ENCODE measurements around the gene CENPP.

The CENPP gene

DNA sequence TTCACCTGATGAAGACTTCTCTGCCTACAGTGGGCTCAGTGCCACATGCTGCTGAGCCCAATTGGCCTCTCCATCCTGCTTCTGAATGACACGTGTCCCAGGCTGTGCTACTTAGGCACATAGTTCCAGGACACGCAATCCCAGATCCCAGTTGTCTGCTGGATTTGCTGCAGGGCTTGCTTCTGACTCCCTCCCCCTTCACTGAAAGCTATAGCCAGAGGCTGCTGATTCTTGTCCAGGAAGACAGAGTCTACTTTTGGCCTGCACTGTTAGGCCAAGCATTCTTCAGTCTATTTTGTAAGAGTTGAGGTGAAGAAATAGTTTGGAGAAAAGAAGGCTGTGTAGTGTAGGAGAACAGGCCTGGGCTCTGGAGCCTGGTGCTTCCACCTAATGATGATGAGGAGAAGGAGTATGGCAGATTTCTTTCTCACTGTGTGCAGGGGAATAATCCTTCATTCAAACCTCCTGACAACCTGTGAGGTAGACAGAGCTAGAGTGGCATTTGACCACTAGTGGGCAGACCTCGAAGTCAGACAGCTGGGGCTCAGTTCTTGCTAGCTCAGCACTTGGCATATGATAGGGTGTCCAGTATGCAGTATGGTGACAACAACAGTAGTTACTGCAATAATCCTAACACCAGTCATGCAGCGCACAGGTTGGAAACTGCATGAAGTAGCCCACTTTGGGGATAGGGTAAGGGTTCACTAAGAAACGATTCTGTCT, 176.1 kb downstream of the CENPP start:
- Histone ChIP-seq H3K9me3 (replicated peaks; ENCODE audit: insufficient read depth, low read length) (no peaks in the 10 kb centered on the region), H2AFZ (ENCODE audit: low read length) (no peak overlapping the region), H3K27ac (ENCODE audit: low read length) (no peak overlapping the region), H3K9me2 (replicated peaks; ENCODE audit: insufficient read depth, low read length) (no peaks in the 10 kb centered on the region), H3K4me1 (ENCODE audit: low read length) (no peaks in the 10 kb centered on the region), H4K20me1 (ENCODE audit: insufficient read depth, low read length) (no peaks in the 10 kb centered on the region), H3K4me2 (ENCODE audit: low read depth, low read length) (no peak overlapping the region), H3K4me3 (ENCODE audit: low read length) (no peak overlapping the region), H3K9ac (ENCODE audit: low read length) (no peak overlapping the region), H3K36me3 (replicated peaks; ENCODE audit: insufficient read depth, low read length) (no peaks in the 10 kb centered on the region), H3K27me3 (replicated peaks; ENCODE audit: insufficient read depth, low read length) (no peaks in the 10 kb centered on the region), H3K79me2 (ENCODE audit: low read length) (no peaks in the 10 kb centered on the region), H3F3A (ENCODE audit: insufficient read depth, low read length) (no peaks in the 10 kb centered on the region)
- DNase-seq, result peak; percentile 43
- TF ChIP-seq EZH2phosphoT487 (IDR thresholded peaks at IDR 0.05; ENCODE audit: low read length) (no peak), EZH2 (optimal IDR thresholded peaks at IDR 0.05; ENCODE audit: low read depth, low read length) (no peak)
- TF ChIP-seq, protein P1, sequence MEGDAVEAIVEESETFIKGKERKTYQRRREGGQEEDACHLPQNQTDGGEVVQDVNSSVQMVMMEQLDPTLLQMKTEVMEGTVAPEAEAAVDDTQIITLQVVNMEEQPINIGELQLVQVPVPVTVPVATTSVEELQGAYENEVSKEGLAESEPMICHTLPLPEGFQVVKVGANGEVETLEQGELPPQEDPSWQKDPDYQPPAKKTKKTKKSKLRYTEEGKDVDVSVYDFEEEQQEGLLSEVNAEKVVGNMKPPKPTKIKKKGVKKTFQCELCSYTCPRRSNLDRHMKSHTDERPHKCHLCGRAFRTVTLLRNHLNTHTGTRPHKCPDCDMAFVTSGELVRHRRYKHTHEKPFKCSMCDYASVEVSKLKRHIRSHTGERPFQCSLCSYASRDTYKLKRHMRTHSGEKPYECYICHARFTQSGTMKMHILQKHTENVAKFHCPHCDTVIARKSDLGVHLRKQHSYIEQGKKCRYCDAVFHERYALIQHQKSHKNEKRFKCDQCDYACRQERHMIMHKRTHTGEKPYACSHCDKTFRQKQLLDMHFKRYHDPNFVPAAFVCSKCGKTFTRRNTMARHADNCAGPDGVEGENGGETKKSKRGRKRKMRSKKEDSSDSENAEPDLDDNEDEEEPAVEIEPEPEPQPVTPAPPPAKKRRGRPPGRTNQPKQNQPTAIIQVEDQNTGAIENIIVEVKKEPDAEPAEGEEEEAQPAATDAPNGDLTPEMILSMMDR (IDR thresholded peaks at IDR 0.05; ENCODE audit: low read length), result peak; percentile 61

DNA sequence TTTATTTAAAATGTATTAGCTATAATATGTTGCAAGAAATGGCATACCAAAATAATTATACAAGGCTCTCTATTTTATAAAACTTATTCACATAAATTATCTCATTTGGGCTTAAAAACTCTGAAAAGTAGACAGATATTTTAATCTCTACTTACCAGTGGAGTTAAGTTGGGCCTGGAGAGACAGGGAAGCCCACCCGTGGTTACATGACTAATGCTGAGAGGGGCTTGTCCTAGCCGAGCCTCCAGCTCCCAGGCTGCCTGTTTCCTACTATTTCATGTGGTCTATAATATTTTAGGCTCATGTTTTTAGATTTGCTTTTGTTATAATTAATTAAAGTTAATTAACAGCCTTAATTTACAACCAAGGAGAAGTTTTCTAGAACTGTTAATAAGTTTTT, 177.4 kb downstream of the CENPP start:
- H3K9me2 ChIP-seq (replicated peaks; ENCODE audit: insufficient read depth, low read length), result no peaks in the 10 kb centered on the region
- no peak overlapping the region for H3K4me3 ChIP-seq (ENCODE audit: low read length)
- H3K27ac ChIP-seq (ENCODE audit: low read length), result no peak overlapping the region
- no peaks in the 10 kb centered on the region for H3K36me3 ChIP-seq (replicated peaks; ENCODE audit: insufficient read depth, low read length)
- no peak overlapping the region for H2AFZ ChIP-seq (ENCODE audit: low read length)
- no peaks in the 10 kb centered on the region for H3K4me1 ChIP-seq (ENCODE audit: low read length)
- H3F3A ChIP-seq (ENCODE audit: insufficient read depth, low read length), result no peaks in the 10 kb centered on the region
- no peak overlapping the region for H3K4me2 ChIP-seq (ENCODE audit: low read depth, low read length)
- no peaks in the 10 kb centered on the region for H4K20me1 ChIP-seq (ENCODE audit: insufficient read depth, low read length)
- no peak for DNase-seq
- TF ChIP-seq, protein P1 (IDR thresholded peaks at IDR 0.05; ENCODE audit: low read length), result no peak
- no peak for TF ChIP-seq EZH2 (optimal IDR thresholded peaks at IDR 0.05; ENCODE audit: low read depth, low read length)
- TF ChIP-seq EZH2phosphoT487 (IDR thresholded peaks at IDR 0.05; ENCODE audit: low read length), result no peak
- H3K9ac ChIP-seq (ENCODE audit: low read length), result no peak overlapping the region
- no peaks in the 10 kb centered on the region for H3K9me3 ChIP-seq (replicated peaks; ENCODE audit: insufficient read depth, low read length)
- no peaks in the 10 kb centered on the region for H3K79me2 ChIP-seq (ENCODE audit: low read length)
- H3K27me3 ChIP-seq (replicated peaks; ENCODE audit: insufficient read depth, low read length), result no peaks in the 10 kb centered on the region

DNA sequence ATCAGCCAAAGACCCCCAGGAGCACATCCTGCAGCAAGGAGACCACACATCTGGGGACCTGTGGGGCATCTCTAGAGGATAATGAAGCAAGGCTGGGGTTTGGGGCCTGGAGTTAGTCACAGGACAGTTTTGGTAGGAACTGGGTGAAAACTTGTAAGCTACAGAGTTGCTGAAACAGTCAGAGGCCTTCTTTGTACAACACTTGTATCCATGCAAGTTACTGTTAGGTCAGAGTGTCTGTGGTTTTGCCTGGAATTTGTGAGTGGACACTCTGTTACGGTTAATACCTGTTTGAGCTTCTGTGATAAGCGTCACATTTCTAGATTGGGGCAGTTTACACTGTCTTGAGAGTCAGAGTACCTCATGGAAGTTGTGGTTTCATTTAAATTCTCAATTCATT, 179.1 kb downstream of the CENPP start:
- Histone ChIP-seq H3K4me2 (ENCODE audit: low read depth, low read length) (no peak overlapping the region), H3K9ac (ENCODE audit: low read length) (no peak overlapping the region), H2AFZ (ENCODE audit: low read length) (no peak overlapping the region)

More for the DNA sequence above, 179.1 kb downstream of the CENPP start:
- no peaks in the 10 kb centered on the region for H3K9me3 ChIP-seq (replicated peaks; ENCODE audit: insufficient read depth, low read length)
- no peaks in the 10 kb centered on the region for H3K79me2 ChIP-seq (ENCODE audit: low read length)
- H3F3A ChIP-seq (ENCODE audit: insufficient read depth, low read length), result no peaks in the 10 kb centered on the region
- H3K27ac ChIP-seq (ENCODE audit: low read length), result no peak overlapping the region
- H4K20me1 ChIP-seq (ENCODE audit: insufficient read depth, low read length), result no peaks in the 10 kb centered on the region
- no peak for DNase-seq
- no peak overlapping the region for H3K4me3 ChIP-seq (ENCODE audit: low read length)
- no peaks in the 10 kb centered on the region for H3K36me3 ChIP-seq (replicated peaks; ENCODE audit: insufficient read depth, low read length)
- H3K27me3 ChIP-seq (replicated peaks; ENCODE audit: insufficient read depth, low read length), result no peaks in the 10 kb centered on the region
- H3K4me1 ChIP-seq (ENCODE audit: low read length), result no peaks in the 10 kb centered on the region
- no peaks in the 10 kb centered on the region for H3K9me2 ChIP-seq (replicated peaks; ENCODE audit: insufficient read depth, low read length)
- TF ChIP-seq EZH2phosphoT487 (IDR thresholded peaks at IDR 0.05; ENCODE audit: low read length) (no peak), EZH2 (optimal IDR thresholded peaks at IDR 0.05; ENCODE audit: low read depth, low read length) (no peak)
- TF ChIP-seq, protein P1 (IDR thresholded peaks at IDR 0.05; ENCODE audit: low read length), result no peak

All from MM.1S (cell line).